KMS-11 (cell line): Measurements from ENCODE around the gene MAP3K5.

ENCODE experiments used
- H2AFZ ChIP-seq: fragments of 200-600 bp; sonication (generic); 2 replicates; pipeline ENCODE4 v1.6.1; 2016; ENCODE audit warnings: antibody characterized with exemption, mixed run types, low read depth
- H3K27ac ChIP-seq: fragments of 200-600 bp; sonication (generic); 2 replicates; pipeline ENCODE4 v1.6.1; 2016; ENCODE audit warnings: mild to moderate bottlenecking, mixed run types
- H3K27me3 ChIP-seq: fragments of 200-600 bp; sonication (generic); 2 replicates; pipeline ENCODE4 v1.6.1; 2017; ENCODE audit warnings: mild to moderate bottlenecking, low read depth, mixed run types, moderate library complexity; ENCODE audit not compliant: insufficient read depth
- H3K36me3 ChIP-seq: fragments of 200-600 bp; sonication (generic); 2 replicates; pipeline ENCODE4 v1.6.1; 2017; ENCODE audit warnings: mild to moderate bottlenecking, mixed run types; ENCODE audit not compliant: insufficient read depth
- H3K4me1 ChIP-seq: fragments of 200-600 bp; sonication (generic); 2 replicates; pipeline ENCODE4 v1.6.1; 2016; ENCODE audit warnings: mild to moderate bottlenecking, low read depth, mixed run types; ENCODE audit not compliant: poor library complexity, severe bottlenecking
- H3K4me2 ChIP-seq: fragments of 200-600 bp; sonication (generic); 2 replicates; pipeline ENCODE4 v1.7.0; 2016; ENCODE audit warnings: mild to moderate bottlenecking, mixed run types
- H3K4me3 ChIP-seq: fragments of 200-600 bp; sonication (generic); IDR thresholded peaks from 2 replicates; pipeline ENCODE4 v1.6.1; 2017; ENCODE audit warnings: low read depth, low read length, mixed read lengths; ENCODE audit not compliant: insufficient read depth
- H3K79me2 ChIP-seq: fragments of 200-600 bp; sonication (generic); 2 replicates; pipeline ENCODE4 v1.6.1; 2016; ENCODE audit warnings: low read depth, mixed run types; ENCODE audit not compliant: insufficient read depth
- H3K9ac ChIP-seq: fragments of 200-600 bp; sonication (generic); 2 replicates; pipeline ENCODE4 v1.6.1; 2016; ENCODE audit warnings: mild to moderate bottlenecking, mixed run types
- H4K20me1 ChIP-seq: fragments of 200-600 bp; sonication (generic); 2 replicates; pipeline ENCODE4 v1.6.1; 2016; ENCODE audit warnings: mild to moderate bottlenecking, mixed run types; ENCODE audit not compliant: insufficient read depth
- TF ChIP-seq, protein P1 (sequence below): fragments of 200-600 bp; sonication (generic); conservative IDR thresholded peaks from 2 replicates; pipeline ENCODE4 v1.6.1; 2017; ENCODE audit warnings: low read depth, mild to moderate bottlenecking, antibody characterized with exemption, low read length, moderate library complexity, mixed read lengths

The MAP3K5 gene

DNA sequence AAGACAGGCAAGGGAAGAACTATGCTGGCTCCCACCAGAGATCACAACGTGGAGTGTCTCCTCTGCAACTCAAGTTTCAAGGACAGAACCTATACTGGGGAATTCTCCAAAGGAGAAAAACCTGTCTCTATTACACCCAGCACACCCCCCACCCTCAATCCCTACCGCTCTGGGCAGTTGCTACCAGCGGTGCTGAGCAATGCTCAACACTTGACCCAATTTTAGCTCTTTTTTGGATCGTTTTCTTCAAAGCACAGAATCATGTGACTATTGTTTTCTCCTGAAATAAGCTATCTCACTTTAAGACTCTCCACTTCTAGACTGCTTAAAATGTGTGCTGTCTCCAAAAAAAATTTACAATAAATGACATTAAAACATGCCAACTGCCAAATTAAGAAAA is 265.3 kb downstream of the MAP3K5 start:
- no peaks in the 10 kb centered on the region for H4K20me1 ChIP-seq
- H3K4me1 ChIP-seq, result no peaks in the 10 kb centered on the region
- no peak overlapping the region for H3K4me3 ChIP-seq
- H3K27ac ChIP-seq, result no peak overlapping the region
- no peak overlapping the region for H2AFZ ChIP-seq
- no peaks in the 10 kb centered on the region for H3K36me3 ChIP-seq
- H3K9ac ChIP-seq, result no peak overlapping the region
- no peaks in the 10 kb centered on the region for H3K79me2 ChIP-seq
- H3K27me3 ChIP-seq, result no peaks in the 10 kb centered on the region
- H3K4me2 ChIP-seq, result no peak overlapping the region
- TF ChIP-seq, protein P1, sequence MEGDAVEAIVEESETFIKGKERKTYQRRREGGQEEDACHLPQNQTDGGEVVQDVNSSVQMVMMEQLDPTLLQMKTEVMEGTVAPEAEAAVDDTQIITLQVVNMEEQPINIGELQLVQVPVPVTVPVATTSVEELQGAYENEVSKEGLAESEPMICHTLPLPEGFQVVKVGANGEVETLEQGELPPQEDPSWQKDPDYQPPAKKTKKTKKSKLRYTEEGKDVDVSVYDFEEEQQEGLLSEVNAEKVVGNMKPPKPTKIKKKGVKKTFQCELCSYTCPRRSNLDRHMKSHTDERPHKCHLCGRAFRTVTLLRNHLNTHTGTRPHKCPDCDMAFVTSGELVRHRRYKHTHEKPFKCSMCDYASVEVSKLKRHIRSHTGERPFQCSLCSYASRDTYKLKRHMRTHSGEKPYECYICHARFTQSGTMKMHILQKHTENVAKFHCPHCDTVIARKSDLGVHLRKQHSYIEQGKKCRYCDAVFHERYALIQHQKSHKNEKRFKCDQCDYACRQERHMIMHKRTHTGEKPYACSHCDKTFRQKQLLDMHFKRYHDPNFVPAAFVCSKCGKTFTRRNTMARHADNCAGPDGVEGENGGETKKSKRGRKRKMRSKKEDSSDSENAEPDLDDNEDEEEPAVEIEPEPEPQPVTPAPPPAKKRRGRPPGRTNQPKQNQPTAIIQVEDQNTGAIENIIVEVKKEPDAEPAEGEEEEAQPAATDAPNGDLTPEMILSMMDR, result no peak

DNA sequence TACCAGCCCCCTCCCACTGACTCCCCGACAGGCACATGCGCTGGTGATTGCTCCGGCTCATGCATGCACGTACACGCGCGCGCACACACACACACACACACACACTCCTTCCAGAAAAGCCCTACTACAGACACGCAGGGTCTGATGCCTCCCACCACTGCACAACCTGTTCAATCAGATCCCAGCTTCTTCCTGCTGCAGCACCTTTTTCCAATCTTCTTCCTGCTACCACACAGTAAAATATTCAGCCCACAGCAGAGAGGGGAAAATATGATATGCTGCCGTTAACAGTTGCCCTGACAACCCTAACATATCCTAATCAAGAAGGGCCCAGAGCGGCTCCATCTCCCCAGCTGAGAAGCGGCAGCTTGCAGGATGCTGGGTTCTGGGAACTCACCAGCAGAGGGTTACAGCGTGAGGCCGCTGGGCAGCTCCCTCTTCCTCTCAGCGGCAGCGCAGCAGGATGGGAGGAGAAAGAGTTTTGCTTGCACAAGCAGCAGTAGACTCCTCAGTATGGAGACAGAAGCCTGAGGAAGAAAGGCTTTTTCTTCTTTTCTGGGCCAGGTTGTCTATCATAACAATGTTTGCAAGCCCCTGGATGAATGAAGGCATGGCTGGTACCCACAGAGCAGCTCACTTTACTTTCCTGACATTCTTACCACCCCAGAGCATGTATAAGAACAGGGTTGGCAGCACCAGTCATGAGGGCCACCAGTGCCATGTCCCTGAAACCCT is 265.9 kb downstream of the MAP3K5 start:
- H3K36me3 ChIP-seq, result no peaks in the 10 kb centered on the region
- no peaks in the 10 kb centered on the region for H4K20me1 ChIP-seq
- no peaks in the 10 kb centered on the region for H3K27me3 ChIP-seq
- H3K79me2 ChIP-seq, result no peaks in the 10 kb centered on the region
- H3K4me3 ChIP-seq, result no peak overlapping the region
- TF ChIP-seq, protein P1, result no peak
- H3K4me1 ChIP-seq, result no peaks in the 10 kb centered on the region
- no peak overlapping the region for H3K9ac ChIP-seq
- no peak overlapping the region for H3K27ac ChIP-seq
- no peak overlapping the region for H3K4me2 ChIP-seq
- H2AFZ ChIP-seq, result no peak overlapping the region

DNA sequence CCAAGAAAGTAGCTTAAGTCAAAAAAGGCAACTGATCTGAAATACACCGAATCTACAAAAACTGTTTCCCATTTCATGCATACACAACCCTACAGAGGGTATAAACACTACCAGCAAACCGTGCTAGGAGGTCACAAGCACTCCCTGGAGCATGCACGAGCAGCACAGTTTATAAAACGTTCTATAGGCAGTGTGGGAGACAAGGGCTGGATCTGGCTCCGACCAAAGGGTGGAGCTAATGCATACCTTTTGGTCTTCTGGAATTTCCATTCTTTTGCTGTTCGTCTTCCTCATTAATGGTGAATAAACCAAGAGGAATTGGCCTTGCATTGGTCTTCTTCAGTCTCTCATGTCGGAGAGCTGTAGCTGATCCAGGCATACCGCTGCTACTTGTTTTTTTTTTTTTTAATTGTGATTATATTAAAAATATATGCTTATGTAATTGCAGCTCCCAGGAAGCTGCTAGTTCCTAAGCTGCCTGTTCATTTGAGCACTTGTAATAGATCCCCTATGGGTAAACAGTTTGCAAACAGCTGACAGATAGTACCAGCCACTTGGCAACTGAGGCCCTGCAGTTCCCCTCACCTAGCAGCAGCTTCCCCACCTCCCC is 266.6 kb downstream of the MAP3K5 start:
- Histone ChIP-seq H2AFZ (no peak overlapping the region), H3K4me1 (no peaks in the 10 kb centered on the region), H4K20me1 (no peaks in the 10 kb centered on the region), H3K36me3 (no peaks in the 10 kb centered on the region), H3K79me2 (no peaks in the 10 kb centered on the region), H3K9ac (no peak overlapping the region), H3K4me3 (no peak overlapping the region), H3K27ac (no peak overlapping the region), H3K4me2 (no peak overlapping the region), H3K27me3 (no peaks in the 10 kb centered on the region)
- TF ChIP-seq, protein P1, result no peak

- no peaks in the 10 kb centered on the region for H3K36me3 ChIP-seq
- H3K27ac ChIP-seq, result no peak overlapping the region
- H2AFZ ChIP-seq, result no peak overlapping the region
- H3K4me3 ChIP-seq, result no peak overlapping the region
- no peaks in the 10 kb centered on the region for H3K4me1 ChIP-seq
- H4K20me1 ChIP-seq, result no peaks in the 10 kb centered on the region
- H3K4me2 ChIP-seq, result no peak overlapping the region
- no peaks in the 10 kb centered on the region for H3K27me3 ChIP-seq
- H3K9ac ChIP-seq, result no peak overlapping the region
- TF ChIP-seq, protein P1, result no peak
- H3K79me2 ChIP-seq, result no peaks in the 10 kb centered on the region
These were observed 267.3 kb downstream of the MAP3K5 start for GRCh38 chr6:136524936-136525413.
